LNCaP clone FGC (cell line): Measurements from ENCODE around the gene TLN1.

Experiments used
- DNase-seq: peaks from one replicate; pipeline ENCODE4 v3.0.0-alpha.2; 2011; ENCODE audit warnings: low read depth
- H3K4me3 ChIP-seq: 2 replicates; pipeline ENCODE4 v1.5.1; 2011; ENCODE audit warnings: mild to moderate bottlenecking, low read depth, low read length, control low read depth
- CTCF ChIP-seq: IDR thresholded peaks from 2 replicates; pipeline ENCODE4 v1.5.1; 2012; ENCODE audit warnings: mild to moderate bottlenecking; ENCODE audit not compliant: control insufficient read depth, insufficient read depth; ENCODE audit errors: extremely low read depth

The TLN1 gene

DNA sequence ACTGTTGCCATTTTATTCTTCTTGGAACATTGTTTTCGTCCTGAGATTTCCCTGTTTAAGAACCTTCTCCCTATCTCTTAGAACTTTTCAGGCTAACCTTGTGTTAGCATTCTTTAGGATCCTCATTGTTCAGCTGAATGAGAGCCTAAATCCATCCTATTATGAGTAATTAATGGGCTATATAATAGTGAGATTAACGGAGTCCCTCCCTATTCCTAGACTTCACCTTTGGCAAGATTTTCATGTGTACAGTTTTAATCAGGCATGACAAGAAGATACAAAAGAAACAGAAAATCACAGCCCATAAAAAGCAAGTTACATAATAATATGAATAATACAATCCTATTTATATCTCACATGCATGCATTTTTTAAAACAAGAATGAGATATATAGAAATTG, 31.2 kb upstream of the TLN1 start:
- no peak for TF ChIP-seq CTCF
- DNase-seq: no peak
- H3K4me3 ChIP-seq: no peak overlapping the region

DNA sequence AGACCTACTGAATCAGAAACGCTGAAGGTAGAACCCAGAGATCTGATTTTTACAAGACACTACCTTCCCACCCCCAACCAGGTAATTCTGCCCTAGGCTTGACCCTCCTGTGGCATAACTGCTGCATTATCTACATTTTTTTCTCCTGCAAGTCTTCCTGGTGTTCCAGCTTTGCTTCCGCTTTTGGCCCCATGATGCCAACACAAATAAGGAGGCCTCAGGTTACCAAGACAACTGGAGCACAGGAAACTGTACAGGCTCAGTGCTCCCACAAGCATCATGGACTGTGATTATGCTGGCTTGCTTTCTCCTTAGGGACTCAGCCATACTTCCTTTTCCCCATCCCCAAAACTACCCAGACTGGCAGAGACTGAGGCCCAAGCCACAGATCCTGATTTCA, 28.7 kb upstream of the TLN1 start:
- no peak for TF ChIP-seq CTCF
- no peak for DNase-seq
- no peak overlapping the region for H3K4me3 ChIP-seq

DNA sequence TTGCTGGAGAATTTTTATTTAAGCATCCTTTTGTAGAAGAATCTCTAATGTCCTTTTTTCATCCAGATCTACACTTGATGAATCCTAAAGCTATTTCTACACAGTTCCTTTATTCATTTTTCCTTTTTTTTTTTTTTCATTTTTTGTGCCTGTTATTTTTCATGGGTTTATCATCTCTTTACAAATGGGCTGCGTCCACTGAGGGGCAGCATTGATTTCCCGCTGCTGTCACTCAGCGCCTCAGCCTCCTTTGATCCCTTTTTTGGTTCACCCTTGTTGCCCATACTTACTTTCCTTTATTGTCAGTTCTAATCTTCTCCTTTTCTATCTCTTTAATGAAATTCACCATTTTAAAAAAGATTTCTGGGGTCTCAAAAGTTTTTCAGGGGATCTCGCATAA, 27.8 kb upstream of the TLN1 start:
- H3K4me3 ChIP-seq: no peak overlapping the region
- TF ChIP-seq CTCF: no peak
- no peak for DNase-seq

GRCh38 chr9:35758475-35759050, 26.6 kb upstream of the TLN1 start:
- DNase-seq: no peak
- no peak for TF ChIP-seq CTCF
- no peak overlapping the region for H3K4me3 ChIP-seq

GRCh38 chr9:35757892-35758275, 25.9 kb upstream of the TLN1 start:
- no peak for DNase-seq
- no peak overlapping the region for H3K4me3 ChIP-seq
- no peak for TF ChIP-seq CTCF

DNA sequence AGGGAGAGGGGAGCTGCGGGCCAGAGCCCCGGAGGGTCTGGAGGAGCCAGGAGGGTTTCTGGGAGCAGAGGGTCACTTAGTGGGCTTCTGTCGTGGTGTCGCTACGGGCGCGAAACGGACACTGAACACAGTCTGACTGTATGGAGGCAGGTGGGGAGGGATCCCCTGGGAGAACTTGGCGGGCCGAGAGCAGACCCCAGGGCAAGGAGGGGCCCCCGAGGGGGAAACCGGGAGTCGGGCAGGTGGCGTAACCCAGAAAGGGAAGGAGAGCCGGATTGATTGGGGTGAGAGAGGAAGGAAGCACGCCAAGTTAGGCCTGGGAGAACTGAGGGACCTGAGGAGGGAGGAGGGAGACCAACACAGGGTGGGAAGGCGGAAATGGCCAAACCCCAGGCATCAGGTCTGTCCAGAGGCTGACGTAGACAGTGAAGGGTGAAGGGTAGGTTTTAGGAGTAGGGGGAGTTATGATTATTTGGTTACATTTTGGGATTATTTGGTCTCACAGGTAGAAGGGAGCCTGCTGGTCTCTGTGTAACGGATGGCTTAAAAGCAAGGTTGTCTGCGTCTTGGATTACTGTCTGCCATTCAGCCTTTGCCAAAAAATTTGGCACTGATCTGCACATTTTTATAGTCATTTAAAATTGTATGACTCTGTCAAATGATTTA, 25.4 kb upstream of the TLN1 start:
- H3K4me3 ChIP-seq: no peak overlapping the region
- DNase-seq: no peak
- no peak for TF ChIP-seq CTCF
